IMR-90 (cell line): Measurements from ENCODE around the gene SLC16A8.

Experiments used
- CTCF ChIP-seq: conservative IDR thresholded peaks from 2 replicates; pipeline ENCODE4 v1.5.1; 2012; ENCODE audit warnings: mild to moderate bottlenecking, low read depth, low read length, improper control_type of control experiment
- MAFK ChIP-seq: IDR thresholded peaks from 2 replicates; pipeline ENCODE4 v1.6.1; 2012; ENCODE audit warnings: low read depth, low read length, improper control_type of control experiment
- POLR2A ChIP-seq: IDR thresholded peaks from 2 replicates; pipeline ENCODE4 v1.6.1; 2012; ENCODE audit warnings: mild to moderate bottlenecking, low read depth, low read length

DNA sequence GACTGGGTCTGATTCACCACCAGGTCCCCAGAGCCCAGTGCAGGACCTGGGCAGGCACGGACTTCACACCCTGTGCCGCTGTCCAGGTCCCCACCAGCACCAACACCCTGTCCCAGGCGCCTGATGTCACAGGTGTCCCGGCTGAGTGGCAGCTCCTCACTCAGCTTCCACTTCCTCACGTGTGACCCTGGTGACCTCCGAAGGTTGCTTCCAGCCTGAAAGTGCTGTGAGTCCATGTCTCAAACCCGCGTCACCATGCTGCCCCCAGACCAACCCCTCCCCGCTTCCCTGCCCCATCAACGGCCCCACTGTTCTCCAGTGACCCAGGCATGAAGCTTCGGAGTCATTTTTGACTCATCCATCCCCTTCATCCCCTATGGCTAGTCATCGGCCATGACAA lies 52.5 kb downstream of the SLC16A8 start:
- TF ChIP-seq CTCF: no peak
- TF ChIP-seq MAFK: no peak
- no peak for TF ChIP-seq POLR2A
